Measurements from ENCODE around the gene BZW2.

Gene BZW2

DNA sequence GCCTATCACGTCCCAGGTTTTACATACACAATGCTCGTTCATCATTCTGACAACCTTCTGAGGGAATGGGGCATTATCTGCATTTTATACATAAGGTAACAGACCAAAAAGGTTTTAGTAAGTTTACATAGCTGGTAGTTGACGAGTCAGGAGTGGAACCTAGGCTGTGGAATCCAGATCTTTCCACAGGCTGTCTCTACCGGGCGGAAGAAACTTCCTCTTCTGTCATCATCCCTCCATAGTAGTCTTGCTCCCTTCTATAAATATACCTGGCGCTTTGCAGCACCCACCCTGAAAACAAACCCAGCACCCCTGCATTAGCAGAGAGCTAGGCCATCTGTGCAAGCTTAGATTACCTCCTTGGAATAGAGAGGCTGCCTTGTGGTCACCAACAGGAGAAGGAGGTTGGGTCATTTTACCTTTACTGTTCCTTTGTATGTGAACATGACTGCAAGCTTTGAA, 108.9 kb downstream of the BZW2 start:
- no peak for DNase-seq

DNA sequence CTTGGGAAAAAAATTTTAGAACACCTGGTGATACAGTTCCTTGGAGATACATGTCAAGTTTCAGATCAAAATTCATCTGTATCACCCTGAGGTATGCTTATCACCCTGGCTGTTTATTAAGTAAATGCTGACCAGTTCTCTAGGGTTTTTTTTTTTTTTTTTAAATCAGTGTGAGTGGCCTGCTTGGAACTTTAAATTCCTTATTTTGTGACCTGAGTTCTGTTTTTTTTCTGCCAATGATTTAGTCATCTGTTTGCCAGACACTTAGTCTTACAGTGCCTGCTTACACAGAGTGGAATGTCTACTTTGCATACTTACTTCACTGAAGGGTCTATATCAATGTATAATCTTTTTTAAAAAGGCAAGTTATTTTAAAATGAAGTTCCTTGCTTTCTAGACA, 109.4 kb downstream of the BZW2 start:
- no peak for DNase-seq

Data from SIG-M5 (cell line).